H1 (cell line): ENCODE results near the gene GALNT11. TPM values are rescaled to one million over a fixed set of nuclear protein-coding genes. Genes with fewer than 3 reads are reported as not detected.

Experiments used
- ASH2L ChIP-seq: fragments of 200-600, 300-600 bp; sonication (generic); IDR thresholded peaks from one replicate; pipeline ENCODE4 v1.7.1; 2017; ENCODE audit warnings: low read length
- CBX5 ChIP-seq: fragments of 300-800, 300-1000 bp; sonication (generic); IDR thresholded peaks from 2 replicates; pipeline ENCODE4 v1.7.1; 2016; ENCODE audit warnings: antibody characterized with exemption, low read length, low read depth
- RBBP5 ChIP-seq: IDR thresholded peaks from 2 replicates; pipeline ENCODE4 v1.7.1; 2012; ENCODE audit warnings: low read depth, mild to moderate bottlenecking, inconsistent platforms, low read length, moderate library complexity, borderline replicate concordance
- polyA plus RNA-seq, 7 experiments: library from polyadenylated mRNA; depleted of rRNA in 3 of 7; stranded (reverse) in 5 of 7; unstranded in 2 of 7; fragments of >200 nt in 5 of 7; fragments of 200-250 nt in 2 of 7; gene quantifications; 1 replicate in 5 of 7; 2 replicates in 1 of 7; 4 replicates in 1 of 7; pipeline versions ENCODE4 v1.2.1 to v1.2.3, GENCODE V29; 2011 to 2013; ENCODE audit warnings: missing spikeins in 2 of 7, mixed read lengths in 2 of 7
- total RNA-seq: library from RNA; stranded (reverse); fragmentation: NEBNext Ultra II Directional; extraction: Animal tissue kit (Norgen Biotek cat#: 25700); gene quantifications from 2 replicates; pipeline ENCODE4 v1.2.1, GENCODE V29; 2021

Gene GALNT11
- total and polyA plus RNA-seq, 2 of the 8 experiments (the other 6 are each of a cell fraction or from before 2014, with no cell fraction given), result 20.5 to 23.2 TPM

DNA sequence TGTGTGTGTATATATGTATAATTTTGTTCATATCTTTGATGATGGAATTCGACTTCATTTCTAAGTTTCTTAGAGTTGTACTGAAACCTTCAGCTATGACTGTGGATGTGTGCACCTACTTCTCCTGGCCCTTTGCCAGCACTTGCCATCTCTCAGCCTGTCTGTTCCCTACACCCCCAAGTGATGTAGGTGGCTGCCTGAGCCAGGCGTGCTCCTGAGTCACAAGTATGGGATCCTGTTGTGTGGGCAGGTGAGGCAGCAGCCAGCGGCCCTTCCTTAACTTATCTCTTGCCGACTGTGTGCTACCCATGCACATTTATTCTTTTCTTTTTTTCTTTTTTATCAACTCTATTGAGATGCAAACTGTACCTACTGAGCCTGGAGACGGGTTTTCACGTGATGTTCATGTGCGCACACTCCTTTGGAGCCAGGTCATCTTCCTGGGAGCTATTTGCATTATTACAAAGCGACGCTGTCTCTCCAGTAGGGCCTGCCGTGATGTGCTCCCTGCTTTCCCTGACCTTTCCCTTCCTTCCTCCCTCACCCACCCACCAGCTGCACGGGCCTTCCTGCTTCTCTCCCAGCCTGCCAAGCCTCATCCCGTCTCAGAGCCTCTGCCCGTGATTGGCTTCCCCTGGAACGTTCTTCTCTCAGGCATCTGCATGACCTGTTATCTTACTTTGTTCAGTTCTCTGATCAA is 31.3 kb upstream of the GALNT11 start (continued):
- TF ChIP-seq RBBP5 (no peak), ASH2L (no peak), CBX5 (no peak)
- TF ChIP-seq, all 59 proteins: peak for 0
